H1 (cell line): ENCODE measurements around the gene TBC1D24. TPM values are rescaled to one million over a fixed set of nuclear protein-coding genes. Genes with fewer than 3 reads are reported as not detected.

ENCODE experiments used
- CBX8 ChIP-seq: fragments of 300-800, 300-1000 bp; sonication (generic); IDR thresholded peaks from 2 replicates; pipeline ENCODE4 v1.7.1; 2016; ENCODE audit warnings: low read depth, low read length, borderline replicate concordance
- CREB1 ChIP-seq: IDR thresholded peaks from 2 replicates; pipeline ENCODE4 v1.6.1; 2012; ENCODE audit warnings: inconsistent platforms
- JUND ChIP-seq: IDR thresholded peaks from 2 replicates; pipeline ENCODE4 v1.6.1; 2011; ENCODE audit warnings: mild to moderate bottlenecking, improper control_type of control experiment, low read length
- POLR2A ChIP-seq, 2 experiments: IDR thresholded peaks; 1 replicate in 1 of 2; 2 replicates in 1 of 2; pipeline ENCODE4 v1.6.1; 2011; ENCODE audit warnings: low read depth in 2 of 2, low read length in 2 of 2, mild to moderate bottlenecking in 2 of 2; ENCODE audit errors: control extremely low read depth in 1 of 2
- RXRA ChIP-seq: IDR thresholded peaks from 2 replicates; pipeline ENCODE4 v1.6.1; 2011; ENCODE audit warnings: low read depth, mild to moderate bottlenecking, low read length, moderate library complexity; ENCODE audit not compliant: insufficient read depth
- TAF1 ChIP-seq: IDR thresholded peaks from 2 replicates; pipeline ENCODE4 v1.6.1; 2011; ENCODE audit warnings: mild to moderate bottlenecking, low read depth, low read length
- polyA plus RNA-seq, 7 experiments: library from polyadenylated mRNA; depleted of rRNA in 3 of 7; stranded (reverse) in 5 of 7; unstranded in 2 of 7; fragments of >200 nt in 5 of 7; fragments of 200-250 nt in 2 of 7; gene quantifications; 1 replicate in 5 of 7; 2 replicates in 1 of 7; 4 replicates in 1 of 7; pipeline versions ENCODE4 v1.2.1 to v1.2.3, GENCODE V29; 2011 to 2013; ENCODE audit warnings: missing spikeins in 2 of 7, mixed read lengths in 2 of 7
- total RNA-seq: library from RNA; stranded (reverse); fragmentation: NEBNext Ultra II Directional; extraction: Animal tissue kit (Norgen Biotek cat#: 25700); gene quantifications from 2 replicates; pipeline ENCODE4 v1.2.1, GENCODE V29; 2021

The TBC1D24 gene
- total and polyA plus RNA-seq, 2 of the 8 experiments (the other 6 are each of a cell fraction or from before 2014, with no cell fraction given) = 8.7 to 21.5 TPM

DNA sequence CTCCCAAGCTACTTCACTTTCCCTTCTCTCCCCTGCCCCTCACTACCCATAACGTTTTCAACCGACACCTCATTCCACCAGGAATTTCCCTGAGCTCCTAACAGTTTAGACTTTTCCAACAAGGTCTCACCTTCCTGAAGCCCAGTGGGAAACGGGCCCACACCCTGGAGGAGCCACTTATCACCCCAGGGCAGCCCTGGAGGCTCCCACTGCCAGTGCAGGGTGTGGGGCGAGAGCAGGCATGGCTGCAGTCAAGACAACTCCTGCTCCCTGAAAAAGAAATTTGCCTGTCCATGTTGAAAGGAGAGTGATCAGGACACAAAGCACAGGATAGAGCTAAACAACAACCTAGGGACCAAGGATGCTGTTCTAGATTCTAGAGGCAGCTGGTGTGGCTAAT lies 47.4 kb upstream of the TBC1D24 start (continued):
- TF ChIP-seq CBX8 (no peak), CREB1 (no peak), JUND (no peak), TAF1 (no peak), POLR2A (IDR thresholded peaks at IDR 0.05; ENCODE audit: control extremely low read depth in 1 of 2, low read depth in 2 of 2, low read length in 2 of 2) (no peak), RXRA (no peak)
